GM23248 (cell line): ENCODE data around the gene IRF3. TPM values are rescaled to one million over a fixed set of nuclear protein-coding genes. Genes with fewer than 3 reads are reported as not detected.
A peak's percentile ranks its signal among the peaks of the same experiment; 100 is the strongest.

Source experiments
- DNase-seq: peaks from one replicate; pipeline ENCODE4 v3.0.0-alpha.2; 2015
- H2AFZ ChIP-seq: fragments of 200-600 bp; sonication (generic); 2 replicates; pipeline ENCODE4 v1.6.1; 2016; ENCODE audit warnings: antibody characterized with exemption
- H3F3A ChIP-seq: fragments of 200-600 bp; sonication (generic); 2 replicates; pipeline ENCODE4 v1.6.1; 2016; ENCODE audit warnings: mild to moderate bottlenecking, antibody characterized with exemption, mixed run types; ENCODE audit not compliant: insufficient read depth
- H3K27ac ChIP-seq: fragments of 200-600 bp; sonication (generic); 2 replicates; pipeline ENCODE4 v1.5.1; 2016; ENCODE audit warnings: mild to moderate bottlenecking
- H3K27me3 ChIP-seq: fragments of 200-600 bp; sonication (generic); replicated peaks from 2 replicates; pipeline ENCODE4 v1.6.1; 2016; ENCODE audit warnings: mild to moderate bottlenecking; ENCODE audit not compliant: insufficient read depth
- H3K36me3 ChIP-seq: fragments of 200-600 bp; sonication (generic); 2 replicates; pipeline ENCODE4 v1.6.1; 2016; ENCODE audit warnings: low read depth, mild to moderate bottlenecking
- H3K4me1 ChIP-seq: fragments of 200-600 bp; sonication (generic); 2 replicates; pipeline ENCODE4 v1.6.1; 2016; ENCODE audit warnings: mild to moderate bottlenecking; ENCODE audit not compliant: insufficient read depth
- H3K4me2 ChIP-seq: fragments of 200-600 bp; sonication (generic); one replicate; pipeline ENCODE4 v1.6.1; 2016; ENCODE audit warnings: mild to moderate bottlenecking; ENCODE audit not compliant: unreplicated experiment
- H3K4me3 ChIP-seq: fragments of 200-600 bp; sonication (generic); 2 replicates; pipeline ENCODE4 v1.5.1; 2016; ENCODE audit warnings: mild to moderate bottlenecking
- H3K79me2 ChIP-seq: fragments of 200-600 bp; sonication (generic); 2 replicates; pipeline ENCODE4 v1.6.1; 2016; ENCODE audit warnings: mild to moderate bottlenecking; ENCODE audit not compliant: insufficient read depth
- H3K9ac ChIP-seq: fragments of 200-600 bp; sonication (generic); 2 replicates; pipeline ENCODE4 v1.6.1; 2016; ENCODE audit warnings: mild to moderate bottlenecking
- H3K9me2 ChIP-seq: fragments of 200-600 bp; sonication (generic); 2 replicates; pipeline ENCODE4 v1.6.1; 2016; ENCODE audit warnings: mixed run types, mild to moderate bottlenecking, moderate library complexity; ENCODE audit not compliant: insufficient read depth
- H3K9me3 ChIP-seq: fragments of 200-600 bp; sonication (generic); one replicate; pipeline ENCODE4 v1.6.1; 2017; ENCODE audit warnings: low read depth
- H4K20me1 ChIP-seq: fragments of 200-600 bp; sonication (generic); 2 replicates; pipeline ENCODE4 v1.6.0; 2016; ENCODE audit not compliant: insufficient read depth
- EZH2 ChIP-seq: fragments of 200-600 bp; sonication (generic); IDR thresholded peaks from 2 replicates; pipeline ENCODE4 v1.6.1; 2018; ENCODE audit warnings: antibody characterized with exemption, mild to moderate bottlenecking; ENCODE audit not compliant: insufficient read depth, poor library complexity, severe bottlenecking
- EZH2phosphoT487 ChIP-seq: fragments of 200-600 bp; sonication (generic); IDR thresholded peaks from 2 replicates; pipeline ENCODE4 v1.6.1; 2018; ENCODE audit warnings: antibody characterized with exemption, moderate library complexity, mild to moderate bottlenecking, low read depth; ENCODE audit not compliant: insufficient read depth
- WGBS, 2 experiments: methylation state at CpG; one replicate each; pipeline ENCODE4 v1.1.6; 2015 to 2017; ENCODE audit warnings: low lambda C conversion rate in 2 of 2, low coverage in 1 of 2; ENCODE audit errors: missing lambda C conversion rate in 2 of 2; 5-methylcytosine and 5-hydroxymethylcytosine counted together
- in situ Hi-C: fragments of 300-500 bp; cut with MboI; formaldehyde crosslinking; loops from 2 replicates; pipeline ENCODE4 v1.15.0; 2020
- polyA plus RNA-seq: library from polyadenylated mRNA; unstranded; fragments of >200 nt; fragmentation: Nextera tagmentation; extraction: Ambion mirVana; gene quantifications from 2 replicates; pipeline ENCODE4 v1.2.1, GENCODE V29; 2016
- total RNA-seq: library from RNA; depleted of rRNA; stranded (reverse); fragments of >200 nt; shearing (Covaris generic); gene quantifications from 2 replicates; pipeline ENCODE4 v1.2.3, GENCODE V29; 2014

The IRF3 gene
- total and polyA plus RNA-seq, 2 experiments from 2014 or later = 28.6 to 50.0 TPM

DNA sequence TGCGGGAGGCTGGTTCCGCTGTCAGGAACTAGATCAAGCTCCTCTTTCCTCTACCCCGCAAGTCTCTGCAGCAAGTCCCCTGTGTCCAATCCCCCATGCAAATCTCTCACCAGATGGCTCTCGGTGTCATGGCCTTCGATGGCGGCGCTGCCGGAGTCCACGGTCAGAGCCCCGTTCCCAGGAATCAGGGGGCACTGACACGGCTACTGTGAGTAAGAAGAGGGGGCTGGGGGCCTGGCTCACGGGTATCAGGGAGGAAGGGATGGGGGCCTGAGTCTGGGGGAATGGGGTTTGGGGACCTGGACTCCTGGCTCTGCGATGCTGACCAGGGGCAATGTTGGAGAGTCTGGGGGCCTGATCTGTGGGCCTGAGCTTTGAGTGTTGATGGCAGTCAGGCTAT, 19.7 kb downstream of the IRF3 start:
- Histone ChIP-seq H3K36me3 (no peaks in the 10 kb centered on the region), H3K4me1 (peaks cover 14% of the 10 kb centered on the region), H3K4me3 (no peak overlapping the region), H3K9me2 (no peaks in the 10 kb centered on the region), H3K79me2 (peaks cover 81% of the 10 kb centered on the region), H2AFZ (no peak overlapping the region), H3K9ac (no peak overlapping the region), H3K4me2 (no peak overlapping the region), H4K20me1 (no peaks in the 10 kb centered on the region), H3K9me3 (no peaks in the 10 kb centered on the region), H3K27ac (no peak overlapping the region), H3K27me3 (no peaks in the 10 kb centered on the region), H3F3A (peaks cover 5% of the 10 kb centered on the region)
- DNase-seq = no peak
- TF ChIP-seq EZH2phosphoT487 = no peak
- TF ChIP-seq EZH2 = no peak
- WGBS, 2 experiments = 83 to 87% methylated on average over 13 of the region's 13 CpGs
- in situ Hi-C loops = no loop called here

DNA sequence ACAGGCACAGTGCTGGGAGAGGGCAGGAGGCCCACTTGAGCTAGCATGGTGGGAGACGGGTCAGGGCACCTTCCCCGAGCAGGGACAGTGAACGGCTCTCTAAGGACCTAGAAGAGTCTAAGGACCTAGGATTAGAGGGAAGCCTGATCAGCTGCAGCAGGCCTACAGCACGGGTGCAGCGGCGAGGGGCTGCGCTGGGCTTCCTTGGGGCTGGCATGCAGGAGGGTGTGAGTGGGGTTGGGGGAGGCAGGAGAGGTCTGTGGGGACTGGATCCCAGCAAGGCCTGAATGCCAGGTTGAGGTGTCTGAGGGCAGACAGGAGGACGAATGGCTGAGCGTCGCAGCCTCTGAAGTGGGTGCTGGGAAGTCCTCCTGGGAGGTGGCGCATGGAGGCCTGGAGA, 20.1 kb downstream of the IRF3 start:
- Histone ChIP-seq H3K27ac (no peak overlapping the region), H2AFZ (no peak overlapping the region), H3K79me2 (peaks cover 81% of the 10 kb centered on the region), H3K4me2 (no peak overlapping the region), H3K4me3 (no peak overlapping the region), H4K20me1 (no peaks in the 10 kb centered on the region), H3K9me2 (no peaks in the 10 kb centered on the region), H3F3A (peaks cover 8% of the 10 kb centered on the region), H3K4me1 (peaks cover 14% of the 10 kb centered on the region), H3K36me3 (no peaks in the 10 kb centered on the region), H3K27me3 (no peaks in the 10 kb centered on the region), H3K9me3 (no peaks in the 10 kb centered on the region), H3K9ac (no peak overlapping the region)
- TF ChIP-seq EZH2phosphoT487 (no peak), EZH2 (no peak)
- in situ Hi-C loops = no loop called here
- WGBS, 2 experiments = 87 to 94% methylated on average over 11 of the region's 11 CpGs
- DNase-seq = no peak

DNA sequence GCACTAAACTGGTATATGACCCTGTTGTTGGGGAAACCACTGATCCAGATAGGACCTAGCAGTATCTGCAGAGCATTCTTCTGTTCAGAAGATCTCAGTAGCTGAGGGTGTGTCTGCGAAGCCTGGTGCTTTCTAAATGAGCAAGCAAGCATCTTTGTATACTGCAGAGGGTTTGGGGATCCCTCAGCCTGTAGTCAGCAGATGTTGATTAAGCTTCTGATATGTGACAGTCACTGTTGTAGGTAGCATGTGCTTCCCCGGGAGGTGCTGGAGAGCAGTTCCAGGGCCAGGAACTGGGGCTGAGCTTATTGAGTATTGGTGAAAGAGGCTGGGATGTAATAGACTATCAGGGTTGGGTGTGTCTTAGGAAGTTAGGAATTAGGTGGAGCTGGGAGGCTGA, 22.2 kb downstream of the IRF3 start:
- 55 to 61% methylated on average over 2 of the region's 2 CpGs for WGBS, 2 experiments
- in situ Hi-C loops = no loop called here
- Histone ChIP-seq H2AFZ (no peak overlapping the region), H3K79me2 (peaks cover 77% of the 10 kb centered on the region), H3K4me1 (peaks cover 14% of the 10 kb centered on the region), H3K9ac (peak overlapping the region; percentile 99), H3K9me2 (no peaks in the 10 kb centered on the region), H4K20me1 (no peaks in the 10 kb centered on the region), H3K36me3 (no peaks in the 10 kb centered on the region), H3F3A (peaks cover 8% of the 10 kb centered on the region), H3K4me2 (peak overlapping the region; percentile 92), H3K27ac (peak overlapping the region; percentile 82; the same call in 1 of the 2 replicates), H3K4me3 (peak overlapping the region; percentile 95), H3K9me3 (no peaks in the 10 kb centered on the region), H3K27me3 (no peaks in the 10 kb centered on the region)
- TF ChIP-seq EZH2 (no peak), EZH2phosphoT487 (no peak)
- DNase-seq = peak; percentile 35

DNA sequence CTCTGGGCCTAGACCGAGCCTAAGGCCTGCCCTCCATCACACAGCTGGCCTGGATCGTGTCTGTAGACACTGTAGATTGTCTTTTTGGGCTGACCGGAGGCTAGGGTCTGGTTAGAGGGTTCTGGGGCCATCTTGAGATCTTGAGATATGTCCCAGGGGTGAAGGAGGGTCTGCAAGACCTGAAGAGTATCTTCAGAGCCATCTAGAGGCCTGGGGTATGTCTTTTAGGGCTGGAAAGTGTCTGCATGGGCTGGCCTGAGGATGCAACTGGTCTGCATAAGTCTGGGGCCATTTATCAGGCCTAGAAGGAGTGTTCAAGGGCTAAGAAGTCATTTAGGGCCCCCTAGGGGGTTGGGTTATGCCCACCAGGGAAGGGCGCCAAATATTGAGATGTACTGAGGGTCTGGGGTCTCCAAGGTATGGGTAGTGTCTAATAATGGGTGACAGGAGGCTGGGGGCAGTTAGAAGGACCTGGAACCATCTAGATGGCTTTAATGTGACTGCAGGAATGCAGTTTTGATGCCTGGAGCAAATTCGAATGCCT, 23.1 kb downstream of the IRF3 start:
- Histone ChIP-seq H3K79me2 (peaks cover 76% of the 10 kb centered on the region), H3K9ac (peak overlapping the region; percentile 99), H3K9me2 (no peaks in the 10 kb centered on the region), H3K4me1 (peaks cover 14% of the 10 kb centered on the region), H3F3A (peaks cover 8% of the 10 kb centered on the region), H3K36me3 (no peaks in the 10 kb centered on the region), H3K9me3 (no peaks in the 10 kb centered on the region), H2AFZ (peak overlapping the region; percentile 67), H4K20me1 (no peaks in the 10 kb centered on the region), H3K4me3 (peak overlapping the region; percentile 95), H3K27ac (peak overlapping the region; percentile 82), H3K4me2 (peak overlapping the region; percentile 92), H3K27me3 (no peaks in the 10 kb centered on the region)
- in situ Hi-C loops = no loop called here
- 1 to 2% methylated on average over 5 of the region's 5 CpGs for WGBS, 2 experiments
- no peak for DNase-seq
- TF ChIP-seq EZH2 = no peak
- no peak for TF ChIP-seq EZH2phosphoT487
